HTR-8/SVneo (cell line): Measurements from ENCODE around the gene HDAC4.

Experiments
- DNase-seq: peaks from one replicate; pipeline ENCODE4 v3.0.0; 2011; ENCODE audit warnings: low spot score, mixed read lengths; ENCODE audit not compliant: insufficient read length
- FAIRE-seq: peaks from 2 replicates; lab custom pipeline; 2011; peaks lifted over from hg19 to GRCh38; lab: Jason Lieb, UNC

Gene HDAC4

GRCh38 chr2:239275044-239275685 is 125.7 kb downstream of the HDAC4 start:
- FAIRE-seq (peak; percentile 93), DNase-seq (peak; percentile 89)

- FAIRE-seq (no peak), DNase-seq (peak; percentile 48)
These were observed 126.3 kb downstream of the HDAC4 start for GRCh38 chr2:239274391-239275043.

GRCh38 chr2:239273280-239274234 is 127.3 kb downstream of the HDAC4 start:
- no peak for FAIRE-seq
- no peak for DNase-seq

- DNase-seq: no peak
- FAIRE-seq: no peak
These were observed 128.2 kb downstream of the HDAC4 start for GRCh38 chr2:239272626-239273025.

- FAIRE-seq: no peak
- DNase-seq: no peak
These were observed 128.9 kb downstream of the HDAC4 start for GRCh38 chr2:239271882-239272281.

- DNase-seq: no peak
- no peak for FAIRE-seq
These were observed 129.3 kb downstream of the HDAC4 start for GRCh38 chr2:239271471-239271870.

GRCh38 chr2:239269916-239270315 is 130.9 kb downstream of the HDAC4 start:
- FAIRE-seq (no peak), DNase-seq (no peak)

- FAIRE-seq (peak; percentile 69), DNase-seq (no peak)
These were observed 131.5 kb downstream of the HDAC4 start for GRCh38 chr2:239269173-239269885.

GRCh38 chr2:239268549-239268948 is 132.3 kb downstream of the HDAC4 start:
- DNase-seq: no peak
- no peak for FAIRE-seq

- DNase-seq: no peak
- no peak for FAIRE-seq
These were observed 132.7 kb downstream of the HDAC4 start for GRCh38 chr2:239268082-239268481.

- no peak for FAIRE-seq
- DNase-seq: no peak
These were observed 133.4 kb downstream of the HDAC4 start for GRCh38 chr2:239267288-239267951.

GRCh38 chr2:239266779-239267287 is 134.0 kb downstream of the HDAC4 start:
- FAIRE-seq: no peak
- no peak for DNase-seq

GRCh38 chr2:239266434-239266766 is 134.4 kb downstream of the HDAC4 start:
- DNase-seq (no peak), FAIRE-seq (no peak)

- no peak for FAIRE-seq
- DNase-seq: no peak
These were observed 135.0 kb downstream of the HDAC4 start for GRCh38 chr2:239265681-239266433.

- no peak for FAIRE-seq
- DNase-seq: no peak
These were observed 135.8 kb downstream of the HDAC4 start for GRCh38 chr2:239264838-239265651.

- DNase-seq (no peak), FAIRE-seq (no peak)
These were observed 136.4 kb downstream of the HDAC4 start for GRCh38 chr2:239264492-239264837.

GRCh38 chr2:239263669-239264491 is 136.9 kb downstream of the HDAC4 start:
- DNase-seq (no peak), FAIRE-seq (no peak)
